Retina (tissue), 1 donor: ENCODE results near the gene NIFK.
"Not testable (repeated sequence)": the region's sequence is repeated elsewhere in the genome, so short reads cannot be mapped to it uniquely, and the experiment has no call there.

Source experiments
- DNase-seq: peaks from one replicate; pipeline ENCODE4 v3.0.0-alpha.2; 2016

NIFK gene

GRCh38 chr2:121731366-121731765, 5.3 kb downstream of the NIFK start:
- no peak for DNase-seq

DNA sequence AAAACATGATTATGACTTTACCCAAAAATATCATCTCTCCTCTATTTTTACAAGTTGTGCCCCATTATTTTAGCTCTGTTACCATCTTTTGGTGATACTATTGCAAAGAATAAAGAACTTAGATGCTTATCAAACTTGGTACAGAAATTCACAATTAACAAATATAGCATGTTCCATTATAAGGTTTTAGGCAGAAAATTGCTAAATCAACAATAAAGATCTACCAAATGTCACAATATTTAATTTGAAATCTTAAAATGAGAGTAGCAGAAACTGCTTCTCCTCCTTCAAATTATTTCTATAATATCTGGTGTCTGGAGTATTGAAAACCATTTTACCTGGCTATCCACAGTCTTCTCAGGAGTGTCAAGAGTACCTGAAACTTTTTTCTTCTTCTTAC, 8.7 kb downstream of the NIFK start:
- no peak for DNase-seq

- DNase-seq = no peak
These were observed 9.3 kb downstream of the NIFK start for GRCh38 chr2:121727332-121727731.

- DNase-seq = no peak
These were observed 13.4 kb downstream of the NIFK start for GRCh38 chr2:121723316-121723715.

DNA sequence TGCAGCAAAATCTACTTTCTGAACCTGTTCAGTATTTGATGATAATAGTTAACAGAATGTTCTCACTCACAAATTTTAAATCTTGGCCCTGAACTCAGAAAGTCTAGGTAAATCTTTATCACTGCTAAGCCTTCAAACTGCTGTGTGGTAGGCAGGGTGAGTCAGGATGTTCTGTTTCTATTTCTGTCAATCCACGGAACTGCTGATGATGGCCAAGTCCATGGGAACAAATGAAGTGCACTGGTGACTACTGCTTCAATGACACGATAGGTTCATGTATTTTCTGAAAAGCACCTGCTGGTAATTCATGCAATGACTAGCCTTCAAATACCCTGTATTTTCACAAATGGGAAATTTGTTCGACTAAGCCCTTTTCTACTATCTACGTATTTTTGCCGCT, 14.2 kb downstream of the NIFK start:
- no peak for DNase-seq

DNA sequence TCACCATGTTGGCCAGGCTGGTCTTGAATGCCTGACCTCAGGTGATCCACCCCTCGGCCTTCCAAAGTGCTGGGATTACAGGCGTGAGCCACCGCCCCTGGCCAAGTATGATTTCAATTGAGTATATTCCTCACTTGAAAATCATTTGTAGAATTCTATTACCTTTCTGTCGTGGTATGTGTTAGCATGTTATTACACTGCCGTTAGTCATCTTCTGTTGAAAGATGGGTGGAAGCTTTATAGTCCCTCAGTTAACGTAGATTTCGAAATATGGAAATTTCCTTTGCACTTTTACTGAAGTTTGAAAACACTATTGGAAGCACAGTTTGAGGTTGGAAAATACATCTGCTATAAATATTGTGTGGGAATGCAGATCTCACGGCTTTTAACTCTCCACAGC, 14.7 kb downstream of the NIFK start:
- DNase-seq = no peak

- no peak for DNase-seq
These were observed 19.1 kb downstream of the NIFK start for GRCh38 chr2:121717529-121717928.

- no peak for DNase-seq
These were observed 20.5 kb downstream of the NIFK start for GRCh38 chr2:121716126-121716525.

- DNase-seq = not testable (repeated sequence)
These were observed 25.2 kb downstream of the NIFK start for GRCh38 chr2:121711481-121711880.

GRCh38 chr2:121710470-121711170, 26.1 kb downstream of the NIFK start:
- no peak for DNase-seq

- no peak for DNase-seq
These were observed 26.8 kb downstream of the NIFK start for GRCh38 chr2:121709776-121710469.

DNA sequence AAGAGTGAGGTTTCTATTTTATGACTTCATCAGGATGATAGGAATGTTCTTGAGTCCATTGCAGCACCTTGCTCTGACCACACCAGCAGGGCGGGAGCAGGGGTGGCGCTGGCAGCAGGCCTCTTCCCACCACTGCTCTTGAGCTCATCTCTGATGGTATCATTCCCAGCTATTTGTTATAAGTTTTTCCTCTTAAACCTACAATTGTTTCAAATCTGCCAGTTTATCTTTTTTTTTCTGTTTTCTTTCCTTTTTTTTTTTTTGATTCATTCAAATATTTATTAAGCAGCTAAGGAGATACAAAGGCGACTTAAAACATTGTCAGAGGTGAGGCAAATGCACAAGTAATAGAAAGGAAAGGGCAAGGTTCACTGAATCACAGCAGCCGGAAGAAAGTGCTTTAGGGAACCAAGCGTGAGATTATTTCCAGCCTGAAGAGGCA, 28.7 kb downstream of the NIFK start:
- no peak for DNase-seq

- DNase-seq = no peak
These were observed 29.2 kb downstream of the NIFK start for GRCh38 chr2:121707344-121707919.

DNA sequence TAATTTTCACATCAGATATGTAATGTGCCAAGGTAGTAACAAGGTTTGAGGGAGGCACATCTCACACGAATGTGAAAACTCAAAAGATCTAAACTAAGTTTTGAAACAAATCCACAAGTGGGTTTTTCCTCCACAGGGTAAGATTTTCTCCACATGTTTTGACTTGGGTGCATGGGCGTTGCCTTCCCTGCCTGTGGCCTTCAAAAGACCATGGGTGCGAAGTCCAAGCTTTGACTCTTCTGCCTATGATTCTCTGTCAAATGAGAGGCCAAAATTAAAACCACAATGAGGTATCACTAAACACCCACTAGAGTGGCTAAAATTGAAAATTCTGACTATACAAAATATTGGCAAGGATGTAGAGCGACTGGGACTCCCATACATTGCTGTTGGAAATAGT, 30.7 kb downstream of the NIFK start:
- DNase-seq = no peak

DNA sequence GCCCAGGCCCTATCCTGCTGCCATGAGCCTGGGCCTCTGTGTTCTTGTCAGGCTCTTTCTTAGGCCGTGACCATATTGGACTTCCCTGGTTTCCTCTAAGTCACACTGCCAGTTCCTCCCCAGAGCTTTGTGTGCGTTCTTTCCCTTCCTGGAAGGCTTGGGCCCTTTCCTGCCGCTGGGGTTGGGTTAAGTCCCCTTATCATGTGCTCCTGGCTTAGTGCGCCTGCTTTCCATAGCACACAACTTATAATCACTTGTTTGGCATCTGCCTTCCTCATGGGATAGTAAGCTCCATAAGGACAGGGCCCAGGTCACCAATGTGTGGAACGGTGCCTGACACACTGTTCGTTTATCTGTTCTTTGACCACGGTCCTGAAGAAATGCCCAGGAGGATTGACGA, 31.3 kb downstream of the NIFK start:
- no peak for DNase-seq

DNA sequence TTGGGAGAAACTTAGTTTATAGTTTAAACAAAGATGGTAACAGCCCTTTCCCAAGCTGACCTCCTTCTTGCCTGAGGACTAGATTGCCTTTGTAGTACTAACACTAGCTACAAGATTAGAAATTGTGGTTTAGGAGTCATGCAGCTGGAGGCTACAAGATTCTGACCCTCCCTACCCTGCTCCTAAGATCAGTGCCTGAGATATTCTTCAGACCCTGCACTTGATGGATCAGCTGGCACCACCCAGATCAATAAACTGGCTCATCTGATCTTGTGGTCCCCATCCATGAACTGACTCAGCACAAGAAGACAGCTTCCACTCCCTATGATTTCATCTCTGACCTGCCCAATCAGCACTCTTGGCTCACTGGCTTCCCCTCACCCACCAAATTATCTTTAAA, 34.9 kb downstream of the NIFK start:
- DNase-seq = not testable (repeated sequence)

DNA sequence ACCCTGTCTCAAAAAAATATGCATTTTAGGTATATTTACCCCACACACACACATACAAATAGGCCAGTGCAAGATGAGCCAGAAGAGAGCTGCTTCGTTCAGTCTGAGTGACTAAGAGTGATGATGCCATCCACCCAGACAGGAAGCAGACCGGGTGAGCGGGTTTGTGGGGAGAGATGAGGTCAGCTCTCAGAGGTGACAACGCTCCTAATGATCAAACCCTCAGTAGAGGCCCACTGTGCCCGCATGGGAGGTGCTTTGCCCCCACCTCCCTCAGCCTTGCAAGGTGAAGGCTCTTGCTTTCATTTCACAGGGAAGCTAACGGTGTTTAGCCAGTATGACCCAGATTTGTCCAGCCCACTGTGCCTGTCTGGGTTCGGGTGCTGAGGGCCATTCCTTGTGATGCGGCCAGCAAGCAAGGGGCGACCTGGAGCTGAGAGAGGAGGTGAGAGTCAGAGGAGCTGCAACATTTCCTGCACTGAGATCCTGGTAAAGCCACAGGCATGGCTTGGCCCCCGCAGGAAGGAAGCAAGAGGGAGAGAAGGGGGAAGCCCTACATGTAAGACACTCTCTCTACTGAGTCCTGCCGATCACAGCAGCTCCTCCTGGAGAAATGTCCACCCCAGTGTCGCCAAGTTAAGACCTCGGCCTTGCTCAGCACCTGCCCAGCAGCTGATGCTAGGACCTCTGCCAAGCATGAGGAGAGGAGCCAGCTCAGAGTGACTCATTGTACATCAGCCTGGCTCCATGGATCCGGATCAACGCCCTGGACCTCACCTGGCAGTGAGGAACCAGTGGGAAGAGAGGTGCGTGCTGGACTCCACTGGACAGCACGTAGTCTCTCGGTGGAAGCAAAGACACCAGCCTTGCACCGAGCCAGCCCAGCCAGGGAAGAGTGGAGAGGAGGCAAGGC, 37.0 kb downstream of the NIFK start:
- no peak for DNase-seq

DNA sequence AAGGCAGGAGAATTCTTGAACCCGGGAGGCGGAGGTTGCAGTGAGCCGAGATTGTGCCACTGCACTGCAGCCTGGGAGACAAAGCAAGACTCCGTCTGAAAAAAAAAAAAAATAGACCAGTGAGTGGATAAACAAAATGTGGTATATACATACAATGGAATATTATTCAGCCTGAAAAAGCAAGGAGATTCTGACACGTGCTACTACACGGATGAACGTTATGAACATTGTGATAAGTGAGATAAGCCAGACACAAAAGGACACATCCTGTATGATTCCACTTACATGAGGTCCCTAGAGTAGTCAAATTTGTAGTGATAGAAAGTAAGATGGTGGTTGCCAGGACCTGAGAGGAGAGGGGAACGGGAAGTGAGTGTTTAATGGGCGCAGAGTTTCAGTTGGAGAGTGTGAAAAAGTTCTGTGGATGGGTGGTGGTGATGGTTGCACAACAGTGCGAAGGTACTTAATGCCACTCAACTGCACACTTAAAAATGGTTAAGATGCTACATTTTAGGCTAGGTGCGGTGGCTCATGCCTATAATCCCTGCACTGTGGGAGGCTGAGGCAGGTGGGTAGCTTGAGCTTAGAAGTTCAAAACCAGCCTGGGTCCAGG, 38.3 kb downstream of the NIFK start:
- DNase-seq = no peak

DNA sequence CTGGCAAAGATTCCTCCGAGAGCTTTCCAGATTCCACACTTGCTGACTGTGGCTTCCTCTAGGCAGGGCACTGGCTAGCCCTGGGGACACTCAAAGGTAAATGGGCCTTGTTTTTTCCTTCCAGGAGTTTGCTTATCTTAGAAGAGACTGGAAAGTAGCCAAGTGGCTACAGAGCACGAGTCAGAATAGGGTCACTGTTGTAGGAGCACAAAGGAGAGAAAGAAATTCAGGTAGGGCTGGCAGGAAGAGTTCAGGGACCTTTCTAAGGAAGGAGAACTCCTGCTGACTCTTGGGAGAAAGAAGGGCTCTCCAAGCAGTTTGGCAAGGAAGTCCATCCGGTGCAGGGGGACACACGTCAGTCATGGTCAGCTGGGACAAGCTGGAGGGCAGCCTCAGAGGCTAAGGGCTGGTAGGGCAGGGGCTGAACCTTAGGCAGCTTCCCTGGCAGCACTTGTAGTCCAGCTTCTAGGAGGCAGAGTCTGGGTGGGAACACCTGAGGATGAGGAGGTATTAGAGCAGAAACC, 39.5 kb downstream of the NIFK start:
- DNase-seq = no peak

DNA sequence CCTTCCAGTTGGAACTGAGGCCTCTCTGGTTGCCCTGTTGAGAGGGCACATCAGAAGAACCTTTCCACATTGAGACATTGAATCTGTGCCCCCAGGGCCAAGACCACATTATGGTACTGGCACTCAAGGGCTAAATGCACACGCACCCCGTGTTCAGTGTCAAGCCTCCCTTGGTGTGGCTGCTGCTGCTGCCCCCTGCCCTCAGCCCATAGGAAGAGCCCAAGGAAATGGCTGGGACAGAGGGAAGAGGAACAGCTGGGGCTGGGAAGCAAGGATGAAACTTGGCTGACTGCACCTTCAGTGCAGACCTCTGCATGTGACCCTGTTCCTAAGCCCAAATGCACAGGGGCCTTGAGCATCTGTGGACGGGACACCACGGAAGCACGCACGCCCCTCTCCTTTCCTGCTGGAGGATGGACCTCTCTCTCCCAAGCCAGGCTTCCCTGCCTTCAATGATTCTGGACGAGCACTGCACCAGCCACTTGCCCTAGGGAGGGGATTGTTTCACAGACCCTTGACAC, 40.2 kb downstream of the NIFK start:
- DNase-seq = no peak

DNA sequence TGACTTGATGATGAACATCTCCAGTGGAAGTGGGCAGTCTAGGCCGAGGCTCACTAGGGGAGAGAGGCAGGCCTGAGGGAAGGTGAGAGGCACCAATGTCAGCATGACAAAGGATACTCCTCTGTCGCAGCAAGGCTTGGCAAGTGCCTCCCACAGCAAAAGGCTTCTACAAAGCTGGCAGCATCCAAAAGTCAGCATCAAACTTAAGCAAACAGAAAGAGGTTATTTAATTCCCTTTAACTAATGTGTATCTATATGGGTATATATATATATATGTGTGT, 41.6 kb downstream of the NIFK start:
- no peak for DNase-seq

DNA sequence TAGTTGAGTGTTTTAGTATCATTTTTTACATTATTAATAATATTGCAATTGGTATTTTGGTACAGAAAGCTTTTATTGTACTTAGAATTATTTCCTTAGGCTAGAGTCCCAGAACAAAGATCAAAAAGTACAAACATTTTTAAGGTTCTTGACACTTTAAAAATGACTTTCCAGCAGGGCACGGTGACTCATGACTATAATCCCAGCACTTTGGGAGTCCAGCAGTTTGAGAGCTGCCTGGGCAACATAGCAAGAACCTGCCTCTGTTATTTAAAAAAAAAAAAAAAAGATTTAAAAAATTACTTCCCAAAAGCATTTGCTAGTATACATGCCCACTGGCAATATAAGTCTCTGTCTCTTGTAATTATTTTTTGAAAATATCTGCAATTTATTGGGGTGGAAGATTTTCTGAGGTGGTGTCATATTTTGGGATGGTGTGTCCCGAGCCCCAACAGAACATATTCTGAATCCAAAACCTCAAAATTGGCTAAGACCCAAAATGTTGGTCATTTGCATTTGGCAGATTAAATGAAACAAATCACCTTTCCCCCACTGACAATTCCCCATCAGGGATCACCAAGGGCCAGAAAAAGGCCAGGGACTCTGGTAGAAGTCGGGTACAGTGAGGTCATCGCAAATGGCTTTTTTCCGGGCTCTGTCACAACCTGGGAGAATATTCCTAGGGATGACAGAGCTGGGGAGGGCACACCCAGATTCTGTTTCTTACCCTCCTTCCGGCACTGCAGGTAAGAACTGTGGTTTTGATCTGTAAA, 42.1 kb downstream of the NIFK start:
- no peak for DNase-seq
